ENCODE measurements around the gene CLDN18. TPM values are rescaled to one million over a fixed set of nuclear protein-coding genes. Genes with fewer than 3 reads are reported as not detected.

CLDN18 gene
- polyA plus RNA-seq, 6 donors from 2014 or later = not detected

DNA sequence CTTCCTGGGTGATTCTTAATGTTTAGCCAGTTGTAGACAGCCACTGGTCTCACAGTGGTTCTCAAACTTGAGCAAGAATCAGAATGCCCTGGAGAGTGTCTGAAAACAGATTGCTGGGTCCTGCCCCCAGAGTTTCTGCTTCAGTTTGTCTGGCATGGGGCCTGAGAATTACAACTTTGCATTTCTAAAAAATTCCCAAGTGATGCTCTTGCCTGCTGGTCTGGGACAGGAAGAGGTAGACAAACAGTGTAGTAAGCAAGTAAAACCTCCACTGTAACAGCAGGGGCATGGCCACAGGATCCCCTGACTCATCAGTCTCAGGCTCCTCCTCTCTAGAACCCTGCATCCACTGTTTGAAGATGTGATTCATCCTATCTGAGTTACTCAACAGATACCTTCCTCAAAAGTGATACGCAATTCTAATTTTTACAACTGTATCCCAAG is 69.0 kb downstream of the CLDN18 start:
- DNase-seq (no peak), ATAC-seq (ENCODE audit: low read depth in 2 of 2) (no peak)
- no peak overlapping the region for H3K27ac Mint-ChIP-seq
- H3K4me3 Mint-ChIP-seq = no peak overlapping the region
- H3K27me3 Mint-ChIP-seq = peaks cover 23 to 37% (median 24%) of the 10 kb centered on the region in 3 donors
- peaks cover 0 to 5% (median 2%) of the 10 kb centered on the region in 7 donors for H3K9me3 Mint-ChIP-seq
- H3K4me1 Mint-ChIP-seq = no peaks in the 10 kb centered on the region
- H3K36me3 Mint-ChIP-seq = no peaks in the 10 kb centered on the region

DNA sequence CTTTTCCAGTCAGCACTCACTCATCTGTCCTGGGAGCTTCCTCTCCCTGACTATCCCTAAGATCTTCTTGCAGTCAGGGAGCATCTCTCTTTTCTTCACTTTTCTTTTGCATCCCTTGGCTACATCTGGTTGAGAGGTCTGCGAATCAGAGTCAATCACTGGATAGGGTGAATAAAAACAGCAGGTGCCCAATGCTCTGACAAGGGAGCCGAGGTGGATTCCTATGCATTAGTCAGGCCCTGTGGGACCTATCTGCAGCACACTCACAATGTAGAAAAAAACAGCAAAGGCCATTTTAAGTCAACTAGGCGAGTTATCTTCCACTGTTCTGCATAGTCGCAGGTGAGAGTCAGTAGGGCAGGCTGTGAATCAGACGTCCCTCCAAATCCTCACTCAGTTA is 69.9 kb downstream of the CLDN18 start:
- ATAC-seq (ENCODE audit: low read depth in 2 of 2) (no peak), DNase-seq (no peak)
- Mint-ChIP-seq H3K9me3 (peaks cover 0 to 4% (median 3%) of the 10 kb centered on the region in 7 donors), H3K27me3 (peaks cover 23 to 37% (median 24%) of the 10 kb centered on the region in 3 donors), H3K4me1 (no peaks in the 10 kb centered on the region), H3K4me3 (no peak overlapping the region), H3K27ac (no peak overlapping the region), H3K36me3 (no peaks in the 10 kb centered on the region)

DNA sequence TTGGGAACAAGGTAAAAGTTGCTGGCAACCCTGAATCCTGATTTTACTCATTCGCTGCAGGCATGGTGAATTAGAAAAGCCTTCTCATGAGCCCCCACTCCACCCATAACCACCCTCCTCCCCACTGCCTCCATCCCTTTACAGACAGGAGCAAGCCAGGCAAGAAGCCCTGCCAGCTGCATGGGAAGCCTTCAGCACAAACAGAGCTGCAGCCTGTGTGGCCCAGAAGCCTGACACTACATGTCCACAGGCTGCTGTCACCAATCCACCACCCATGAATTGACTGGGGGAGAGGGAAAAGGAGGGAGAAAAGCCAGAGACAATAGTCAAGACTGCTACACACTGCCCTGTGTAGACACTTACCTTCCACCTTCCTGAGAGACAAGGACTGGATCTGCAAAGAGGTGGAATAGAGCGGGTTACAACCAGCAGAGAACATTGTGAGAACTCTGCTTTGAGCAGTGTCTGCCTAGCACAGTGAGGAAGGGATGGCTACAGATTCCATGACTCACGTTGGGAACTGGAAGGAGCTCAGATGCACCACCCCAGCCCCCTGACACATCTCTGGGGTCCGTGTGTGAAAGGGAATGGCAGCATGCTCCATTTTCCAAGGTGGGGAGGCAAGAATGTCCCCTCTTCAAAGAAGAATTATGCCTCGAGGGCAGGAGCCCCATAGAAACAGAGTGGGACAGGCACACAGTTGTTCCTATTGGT is 71.6 kb downstream of the CLDN18 start:
- ATAC-seq (ENCODE audit: low read depth in 2 of 2) (no peak), DNase-seq (no peak)
- peak overlapping the region in 2 of 6 donors; percentile 40 to 81 for H3K27ac Mint-ChIP-seq
- H3K4me3 Mint-ChIP-seq = no peak overlapping the region
- H3K27me3 Mint-ChIP-seq = peaks cover 18 to 37% (median 21%) of the 10 kb centered on the region in 3 donors
- H3K36me3 Mint-ChIP-seq = no peaks in the 10 kb centered on the region
- H3K9me3 Mint-ChIP-seq = peaks cover 0 to 4% (median 0%) of the 10 kb centered on the region in 7 donors
- H3K4me1 Mint-ChIP-seq = no peaks in the 10 kb centered on the region

DNA sequence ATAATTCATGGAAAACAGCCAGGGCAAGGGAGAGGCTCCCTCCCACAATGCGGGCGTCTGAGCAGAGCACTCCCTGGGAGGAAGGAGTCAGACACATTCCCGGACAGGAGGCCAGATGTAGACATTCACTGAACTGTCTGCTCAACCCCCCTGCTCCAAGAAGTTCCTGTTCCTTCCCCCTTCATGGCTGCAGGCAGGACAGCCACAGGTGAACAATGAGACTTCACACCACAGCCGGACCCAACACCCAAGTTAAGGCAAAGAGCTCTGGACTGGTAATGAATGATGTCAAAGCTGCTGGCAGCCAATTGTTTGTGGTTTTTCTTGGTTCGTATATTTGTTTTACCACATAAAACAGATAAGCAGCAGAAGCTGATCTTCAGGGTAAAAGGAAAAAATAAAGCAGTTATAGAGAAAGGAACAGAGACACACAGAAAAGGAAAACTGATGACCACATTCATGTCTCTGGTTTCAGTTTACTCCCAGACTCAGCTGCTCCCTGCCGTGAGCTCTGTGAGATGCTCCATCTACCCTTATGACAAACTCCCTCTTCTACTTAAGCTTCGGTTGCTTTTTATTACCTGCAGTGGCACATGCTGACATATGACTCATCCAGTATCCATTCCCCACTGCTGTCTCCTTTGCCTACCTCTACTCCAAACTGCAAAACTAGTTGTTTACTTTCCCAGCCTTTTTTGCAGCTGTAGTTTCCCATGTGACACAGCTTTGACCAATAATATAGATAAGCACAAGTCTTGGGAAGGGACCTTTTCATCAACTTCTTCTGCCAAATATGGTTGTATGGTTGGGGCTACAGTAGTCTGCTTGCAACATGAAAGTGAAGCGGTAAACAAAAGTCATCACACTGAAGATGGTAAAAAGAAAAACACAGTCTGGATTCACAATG is 72.4 kb downstream of the CLDN18 start:
- Mint-ChIP-seq H3K9me3 (peaks cover 0 to 4% (median 0%) of the 10 kb centered on the region in 7 donors), H3K36me3 (no peaks in the 10 kb centered on the region), H3K27ac (peak overlapping the region in 1 of 6 donors; percentile 44), H3K4me3 (no peak overlapping the region), H3K4me1 (no peaks in the 10 kb centered on the region), H3K27me3 (peaks cover 18 to 37% (median 25%) of the 10 kb centered on the region in 3 donors)
- ATAC-seq (ENCODE audit: low read depth in 2 of 2) (no peak), DNase-seq (no peak)

DNA sequence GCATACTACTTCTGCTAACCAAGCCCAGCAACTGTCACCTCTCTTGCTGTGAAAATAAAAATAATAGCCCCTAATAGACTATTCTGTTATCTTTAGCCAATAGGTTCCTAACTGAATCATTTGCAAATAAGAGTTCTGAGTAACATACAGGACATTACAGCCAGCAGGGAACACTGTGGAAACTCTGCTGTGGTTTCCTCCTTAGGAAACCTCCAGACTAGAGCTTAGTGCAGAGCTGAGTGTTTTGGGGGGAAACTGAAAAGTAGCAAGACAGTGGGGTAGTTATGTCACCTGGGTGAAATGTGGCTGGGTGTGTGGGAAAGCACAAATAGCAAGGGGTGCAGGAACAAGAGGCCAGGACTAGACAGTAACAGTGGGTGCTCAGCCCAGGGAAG is 73.0 kb downstream of the CLDN18 start:
- Mint-ChIP-seq H3K27me3 (peaks cover 18 to 37% (median 28%) of the 10 kb centered on the region in 3 donors), H3K27ac (no peak overlapping the region)
- ATAC-seq (ENCODE audit: low read depth in 2 of 2) = no peak

More for the DNA sequence above, 73.0 kb downstream of the CLDN18 start:
- H3K9me3 Mint-ChIP-seq = peaks cover 0 to 4% (median 0%) of the 10 kb centered on the region in 7 donors
- no peak for DNase-seq
- no peak overlapping the region for H3K4me3 Mint-ChIP-seq
- H3K4me1 Mint-ChIP-seq = no peaks in the 10 kb centered on the region
- no peaks in the 10 kb centered on the region for H3K36me3 Mint-ChIP-seq

Other genes starting within 250 kb of the CLDN18 start
- gene SOX14, start 245.8 kb upstream of the CLDN18 start, polyA plus RNA-seq (ENCODE audit: low read depth in 6 of 6) = not detected
- gene DZIP1L, start 105.4 kb downstream of the CLDN18 start, polyA plus RNA-seq (ENCODE audit: low read depth in 6 of 6) = not detected
- under 1 TPM in 1 of 6 donors, not detected in 5; 0.19 TPM for gene A4GNT, start 122.2 kb downstream of the CLDN18 start, polyA plus RNA-seq (ENCODE audit: low read depth in 6 of 6)
- 10 to 100 TPM in 3 of 6 donors, 1 to 10 TPM in 2, not detected in 1; 7.6 to 14.3 (median 11.9) TPM for gene DBR1, start 164.8 kb downstream of the CLDN18 start, polyA plus RNA-seq (ENCODE audit: low read depth in 6 of 6)
- 10 to 100 TPM; 47.4 to 70.5 (median 57.3) TPM for gene ARMC8, start 177.1 kb downstream of the CLDN18 start, polyA plus RNA-seq (ENCODE audit: low read depth in 6 of 6)